ENCODE data around the gene DHX15.

DHX15 gene

DNA sequence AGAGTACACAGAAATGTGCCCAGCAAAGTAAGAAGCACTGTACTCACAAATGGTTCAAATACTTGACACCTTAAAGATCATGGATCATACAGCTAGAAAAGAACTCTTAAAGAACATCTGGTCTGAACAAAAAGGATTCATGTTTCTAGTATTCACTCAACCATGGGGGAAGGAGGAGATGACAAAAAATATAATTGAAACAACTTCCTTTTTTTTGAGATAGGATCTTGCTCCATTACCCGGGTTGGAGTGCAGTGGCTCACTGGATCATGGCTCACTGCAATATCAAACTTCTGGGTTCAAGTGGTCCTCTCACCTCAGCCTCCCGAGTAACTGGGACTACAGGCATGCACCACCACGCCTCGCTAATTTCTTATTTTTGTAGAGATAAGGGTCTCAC, 6.0 kb downstream of the DHX15 start:
- Mint-ChIP-seq H3K4me3 (no peak overlapping the region), H3K4me1 (peaks cover 45% of the 10 kb centered on the region), H3K27ac (no peak overlapping the region), H3K36me3 (ENCODE audit: low read depth) (peaks cover 78% of the 10 kb centered on the region), H3K9me3 (no peaks in the 10 kb centered on the region), H3K27me3 (ENCODE audit: low read depth) (no peaks in the 10 kb centered on the region)
- TF ChIP-seq, protein P1, sequence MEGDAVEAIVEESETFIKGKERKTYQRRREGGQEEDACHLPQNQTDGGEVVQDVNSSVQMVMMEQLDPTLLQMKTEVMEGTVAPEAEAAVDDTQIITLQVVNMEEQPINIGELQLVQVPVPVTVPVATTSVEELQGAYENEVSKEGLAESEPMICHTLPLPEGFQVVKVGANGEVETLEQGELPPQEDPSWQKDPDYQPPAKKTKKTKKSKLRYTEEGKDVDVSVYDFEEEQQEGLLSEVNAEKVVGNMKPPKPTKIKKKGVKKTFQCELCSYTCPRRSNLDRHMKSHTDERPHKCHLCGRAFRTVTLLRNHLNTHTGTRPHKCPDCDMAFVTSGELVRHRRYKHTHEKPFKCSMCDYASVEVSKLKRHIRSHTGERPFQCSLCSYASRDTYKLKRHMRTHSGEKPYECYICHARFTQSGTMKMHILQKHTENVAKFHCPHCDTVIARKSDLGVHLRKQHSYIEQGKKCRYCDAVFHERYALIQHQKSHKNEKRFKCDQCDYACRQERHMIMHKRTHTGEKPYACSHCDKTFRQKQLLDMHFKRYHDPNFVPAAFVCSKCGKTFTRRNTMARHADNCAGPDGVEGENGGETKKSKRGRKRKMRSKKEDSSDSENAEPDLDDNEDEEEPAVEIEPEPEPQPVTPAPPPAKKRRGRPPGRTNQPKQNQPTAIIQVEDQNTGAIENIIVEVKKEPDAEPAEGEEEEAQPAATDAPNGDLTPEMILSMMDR (IDR thresholded peaks at IDR 0.05; ENCODE audit: unreplicated experiment in 3 of 3) = no peak

DNA sequence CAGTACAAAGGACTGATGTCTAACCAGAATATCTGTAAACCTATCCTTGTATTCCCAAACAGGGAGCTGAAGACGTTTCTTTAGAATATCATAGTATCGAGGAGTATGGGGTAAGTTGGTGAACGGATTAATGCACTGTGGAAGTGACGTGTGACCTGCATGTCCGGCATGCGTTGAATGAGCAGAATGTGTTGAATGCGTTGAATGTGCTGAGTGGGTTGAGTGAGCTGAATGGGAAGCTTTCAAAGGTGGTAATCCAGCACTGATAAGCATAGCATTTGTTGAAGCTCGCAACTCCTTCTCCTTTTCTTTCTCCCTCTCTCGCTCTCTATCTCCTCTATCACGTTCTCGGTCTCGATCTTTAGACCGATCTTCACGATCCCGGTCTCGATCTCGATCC, 8.1 kb downstream of the DHX15 start:
- Mint-ChIP-seq H3K27ac (no peak overlapping the region), H3K27me3 (ENCODE audit: low read depth) (no peaks in the 10 kb centered on the region), H3K36me3 (ENCODE audit: low read depth) (peaks cover 84% of the 10 kb centered on the region), H3K9me3 (no peaks in the 10 kb centered on the region), H3K4me3 (no peak overlapping the region), H3K4me1 (peaks cover 30% of the 10 kb centered on the region)
- TF ChIP-seq, protein P1 (IDR thresholded peaks at IDR 0.05; ENCODE audit: unreplicated experiment in 3 of 3) = no peak

DNA sequence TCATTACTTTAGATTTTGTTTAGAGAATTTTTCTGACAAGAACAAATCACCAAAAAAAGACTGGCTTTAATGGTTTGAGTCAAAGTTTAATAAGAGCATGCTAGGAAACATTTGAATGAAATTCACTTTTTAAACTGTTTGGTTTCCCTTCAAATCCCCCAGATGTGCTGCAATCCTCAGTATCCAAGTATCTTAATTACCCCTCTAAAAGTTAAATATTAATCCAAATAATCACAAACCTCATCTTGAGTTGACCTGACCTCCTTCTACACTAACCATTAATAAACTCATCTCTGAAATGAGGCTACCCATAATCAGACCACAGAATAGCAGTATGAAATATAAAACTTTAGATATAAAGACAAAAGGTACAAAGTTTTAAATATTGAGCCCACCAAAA, 10.1 kb downstream of the DHX15 start:
- Mint-ChIP-seq H3K27me3 (ENCODE audit: low read depth) (no peaks in the 10 kb centered on the region), H3K4me3 (no peak overlapping the region), H3K9me3 (no peaks in the 10 kb centered on the region), H3K36me3 (ENCODE audit: low read depth) (peaks cover 94% of the 10 kb centered on the region), H3K4me1 (peaks cover 28% of the 10 kb centered on the region), H3K27ac (no peak overlapping the region)
- TF ChIP-seq, protein P1 (IDR thresholded peaks at IDR 0.05; ENCODE audit: unreplicated experiment in 3 of 3) = no peak

DNA sequence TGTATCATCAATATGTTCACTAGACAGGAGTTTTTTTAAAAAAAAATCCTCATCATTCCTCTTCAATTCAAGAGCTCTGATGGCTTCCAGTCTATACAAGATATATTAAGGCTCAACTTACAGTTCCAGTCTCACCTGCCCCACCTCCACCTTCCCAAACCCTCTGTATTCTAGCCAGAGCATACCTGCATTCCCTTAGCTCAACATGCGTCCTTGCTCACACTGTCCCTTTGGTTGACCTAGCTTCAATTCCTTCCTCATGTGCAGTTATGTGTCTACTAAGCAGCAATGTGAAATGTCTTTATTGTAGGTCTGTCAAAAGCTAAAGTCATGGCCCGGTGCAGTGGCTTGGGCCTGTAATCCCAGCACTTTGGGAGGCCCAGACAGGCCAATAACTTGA, 10.8 kb downstream of the DHX15 start:
- peaks cover 93% of the 10 kb centered on the region for H3K36me3 Mint-ChIP-seq (ENCODE audit: low read depth)
- TF ChIP-seq, protein P1 (IDR thresholded peaks at IDR 0.05; ENCODE audit: unreplicated experiment in 3 of 3) = no peak
- H3K4me1 Mint-ChIP-seq = peaks cover 23% of the 10 kb centered on the region
- H3K9me3 Mint-ChIP-seq = no peaks in the 10 kb centered on the region
- peak overlapping the region in 1 of 3 experiments; percentile 54 for H3K27ac Mint-ChIP-seq
- no peak overlapping the region for H3K4me3 Mint-ChIP-seq
- no peaks in the 10 kb centered on the region for H3K27me3 Mint-ChIP-seq (ENCODE audit: low read depth)

DNA sequence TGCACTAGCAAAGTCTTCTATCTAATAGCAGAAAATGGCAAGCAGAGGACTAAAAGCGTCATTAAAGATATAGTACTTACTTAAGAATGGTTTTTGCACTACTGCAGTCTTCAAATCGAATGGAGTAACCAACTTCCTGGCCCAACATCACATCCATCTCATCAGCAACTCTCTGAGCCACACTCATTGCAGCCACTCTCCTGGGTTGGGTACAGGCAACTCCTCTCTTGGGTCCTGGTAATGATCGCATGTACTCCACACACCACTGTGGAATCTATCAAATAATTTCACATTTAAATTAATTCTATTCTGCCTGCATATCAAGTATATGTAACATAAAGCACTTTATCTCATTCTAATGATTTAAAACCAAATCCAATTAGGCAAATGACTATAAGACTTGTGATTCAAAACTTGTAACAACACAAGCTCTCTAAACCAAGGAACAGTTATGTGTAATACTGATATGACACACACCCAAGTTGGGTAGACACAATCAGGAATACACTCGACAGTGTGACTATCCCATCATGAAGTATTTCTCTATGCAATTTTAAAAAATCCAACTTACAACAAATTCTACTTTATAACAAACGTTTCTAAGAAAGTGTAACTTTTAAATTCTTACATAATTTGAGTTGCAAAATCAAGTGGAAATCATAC, 13.6 kb downstream of the DHX15 start:
- Mint-ChIP-seq H3K27me3 (ENCODE audit: low read depth) (no peaks in the 10 kb centered on the region), H3K4me1 (peaks cover 4% of the 10 kb centered on the region), H3K4me3 (no peak overlapping the region), H3K27ac (no peak overlapping the region), H3K36me3 (ENCODE audit: low read depth) (peaks cover 87% of the 10 kb centered on the region), H3K9me3 (no peaks in the 10 kb centered on the region)
- TF ChIP-seq, protein P1 (IDR thresholded peaks at IDR 0.05; ENCODE audit: unreplicated experiment in 3 of 3) = no peak

DNA sequence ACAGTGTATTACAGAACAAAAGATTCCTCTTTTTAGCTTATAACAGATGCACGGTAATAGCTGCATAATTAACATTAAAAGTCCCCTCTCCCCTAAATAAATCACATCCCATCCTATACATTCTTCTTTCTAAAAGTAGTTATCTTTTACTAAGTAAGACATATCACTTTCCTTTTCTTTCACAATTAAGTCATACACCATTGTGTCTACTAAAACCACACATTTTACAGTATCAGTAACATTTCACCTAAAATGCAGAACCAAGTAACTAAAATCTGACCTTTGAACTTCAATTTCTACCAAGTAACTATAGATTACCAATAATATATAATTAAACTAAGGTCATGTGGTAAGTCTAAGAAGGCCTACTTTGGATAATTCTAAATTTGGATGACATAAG, 14.2 kb downstream of the DHX15 start:
- TF ChIP-seq, protein P1 (IDR thresholded peaks at IDR 0.05; ENCODE audit: unreplicated experiment in 3 of 3) = no peak
- Mint-ChIP-seq H3K27ac (no peak overlapping the region), H3K27me3 (ENCODE audit: low read depth) (no peaks in the 10 kb centered on the region), H3K36me3 (ENCODE audit: low read depth) (peaks cover 87% of the 10 kb centered on the region), H3K9me3 (no peaks in the 10 kb centered on the region), H3K4me3 (no peak overlapping the region), H3K4me1 (peaks cover 9% of the 10 kb centered on the region)
